Keratinocyte (primary cell): ENCODE results near the gene EIF4G2. TPM values are rescaled to one million over a fixed set of nuclear protein-coding genes. Genes with fewer than 3 reads are reported as not detected.

ENCODE experiments used
- DNase-seq: peaks from one replicate; pipeline ENCODE4 v3.0.0-alpha.2; 2011; ENCODE audit warnings: low read depth, missing footprints, low spot score
- FAIRE-seq: peaks from 2 replicates; lab custom pipeline; 2011; peaks lifted over from hg19 to GRCh38; lab: Jason Lieb, UNC
- H2AFZ ChIP-seq: 2 replicates; pipeline ENCODE4 v1.6.0; 2012; ENCODE audit warnings: low read length, control low read depth, inconsistent platforms; ENCODE audit not compliant: control insufficient read depth
- H3K27ac ChIP-seq: 2 replicates; pipeline ENCODE4 v1.5.1; 2011; ENCODE audit warnings: low read length; ENCODE audit not compliant: control insufficient read depth, insufficient read depth
- H3K27me3 ChIP-seq: 3 replicates; pipeline ENCODE4 v1.6.0; 2011; ENCODE audit warnings: low read length; ENCODE audit not compliant: control insufficient read depth, insufficient read depth; ENCODE audit errors: extremely low read depth
- H3K36me3 ChIP-seq, 2 experiments: 2 replicates in 1 of 2; 3 replicates in 1 of 2; pipeline ENCODE4 v1.5.1; 2011; ENCODE audit warnings: low read length in 2 of 2, mild to moderate bottlenecking in 1 of 2; ENCODE audit not compliant: control insufficient read depth in 2 of 2, insufficient read depth in 2 of 2; ENCODE audit errors: extremely low read depth in 1 of 2
- H3K4me1 ChIP-seq: 3 replicates; pipeline ENCODE4 v1.5.1; 2011; ENCODE audit warnings: low read length; ENCODE audit not compliant: control insufficient read depth, insufficient read depth; ENCODE audit errors: extremely low read depth
- H3K4me2 ChIP-seq: 3 replicates; pipeline ENCODE4 v1.6.0; 2011; ENCODE audit warnings: low read depth, low read length; ENCODE audit not compliant: control insufficient read depth, insufficient read depth; ENCODE audit errors: extremely low read depth
- H3K4me3 ChIP-seq, 3 experiments: fragments of 200-600 bp in 1 of 3; sonication (generic) in 1 of 3; 2 replicates in 2 of 3; 3 replicates in 1 of 3; pipeline ENCODE4 v1.5.1; 2011 to 2016; ENCODE audit warnings: low read length in 3 of 3, mild to moderate bottlenecking in 3 of 3, control low read depth in 2 of 3, inconsistent platforms in 1 of 3, low read depth in 1 of 3, mixed read lengths in 1 of 3, mixed run types in 1 of 3, moderate library complexity in 1 of 3; ENCODE audit not compliant: control insufficient read depth in 2 of 3, insufficient read depth in 2 of 3; ENCODE audit errors: extremely low read depth in 1 of 3
- H3K79me2 ChIP-seq: 2 replicates; pipeline ENCODE4 v1.6.0; 2012; ENCODE audit warnings: low read length; ENCODE audit not compliant: control insufficient read depth, insufficient read depth
- H3K9ac ChIP-seq: 3 replicates; pipeline ENCODE4 v1.6.0; 2011; ENCODE audit warnings: low read length; ENCODE audit not compliant: control insufficient read depth, insufficient read depth; ENCODE audit errors: extremely low read depth
- H3K9me1 ChIP-seq: 3 replicates; pipeline ENCODE4 v1.6.0; 2011; ENCODE audit warnings: low read length; ENCODE audit not compliant: control insufficient read depth, insufficient read depth; ENCODE audit errors: extremely low read depth
- H3K9me3 ChIP-seq: 2 replicates; pipeline ENCODE4 v1.5.1; 2012; ENCODE audit warnings: low read depth, low read length; ENCODE audit not compliant: control insufficient read depth
- H4K20me1 ChIP-seq: 3 replicates; pipeline ENCODE4 v1.6.0; 2011; ENCODE audit warnings: low read length; ENCODE audit not compliant: control insufficient read depth, insufficient read depth; ENCODE audit errors: extremely low read depth
- EZH2 ChIP-seq: IDR thresholded peaks from one replicate; pipeline ENCODE4 v1.6.1; 2012; ENCODE audit warnings: inconsistent platforms, mild to moderate bottlenecking, low read length, moderate library complexity
- dilution Hi-C: fragments of 300-500 bp; cut with MboI; formaldehyde crosslinking; loops from one replicate; pipeline ENCODE4 v1.7.0; 2020; ENCODE audit warnings: low sequenced_read_pairs; ENCODE audit not compliant: extremely low pct_ligation_motif_present
- polyA plus RNA-seq, 5 experiments: library from polyadenylated mRNA; depleted of rRNA in 3 of 5; stranded (reverse) in 3 of 5; stranded (forward) in 1 of 5; unstranded in 1 of 5; fragments of >200 nt; gene quantifications; 1 replicate in 1 of 5; 2 replicates in 3 of 5; 3 replicates in 1 of 5; pipeline versions ENCODE4 v1.2.1 to v1.2.3, GENCODE V29; 2011 to 2012; ENCODE audit warnings: missing spikeins in 2 of 5, low read depth in 1 of 5, low replicate concordance in 1 of 5
- TF ChIP-seq, protein P1 (sequence below), 3 experiments: IDR thresholded peaks in 1 of 3; conservative IDR thresholded peaks in 1 of 3; optimal IDR thresholded peaks in 1 of 3; 2 replicates in 2 of 3; 3 replicates in 1 of 3; pipeline versions ENCODE3 to v1.5.1; 2011; ENCODE audit warnings: low read length in 3 of 3, mild to moderate bottlenecking in 3 of 3, moderate library complexity in 2 of 3, control low read depth in 1 of 3, inconsistent platforms in 1 of 3; ENCODE audit not compliant: insufficient read depth in 2 of 3; ENCODE audit errors: extremely low read depth in 1 of 3

The EIF4G2 gene
- polyA plus RNA-seq, 1 donor (not counting 4 experiments of a cell fraction or from before 2014, with no cell fraction given), result 643 TPM

DNA sequence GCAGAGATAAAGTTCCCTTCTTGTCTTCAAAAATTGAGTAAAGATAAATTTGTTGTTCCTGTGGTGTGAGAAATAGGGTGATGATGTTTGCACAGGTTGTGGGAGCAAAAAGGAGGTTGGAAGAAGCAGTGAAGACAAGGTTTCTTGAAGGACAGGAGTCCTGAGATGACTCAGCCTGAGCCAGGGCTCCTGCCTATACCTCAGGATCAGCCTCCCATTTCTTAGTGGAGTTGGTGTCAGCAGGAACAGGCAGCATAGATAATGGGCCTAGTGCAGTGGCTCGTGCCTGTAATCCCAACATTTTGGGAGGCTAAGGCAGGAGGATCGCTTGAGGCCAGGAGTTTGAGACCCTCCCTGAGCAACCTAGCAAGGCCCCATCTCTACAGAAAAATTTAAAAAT lies 28.7 kb downstream of the EIF4G2 start:
- Histone ChIP-seq H3K9me3 (no peaks in the 10 kb centered on the region), H3K36me3 (peaks cover 5 to 15% of the 10 kb centered on the region in 2 experiments), H3K9me1 (no peaks in the 10 kb centered on the region), H2AFZ (no peak overlapping the region), H3K4me2 (no peak overlapping the region), H3K9ac (no peak overlapping the region), H3K27me3 (no peaks in the 10 kb centered on the region), H4K20me1 (no peaks in the 10 kb centered on the region), H3K27ac (no peak overlapping the region), H3K4me1 (no peaks in the 10 kb centered on the region), H3K79me2 (no peaks in the 10 kb centered on the region), H3K4me3 (no peak overlapping the region)
- dilution Hi-C loops, result no loop called here
- FAIRE-seq, result no peak
- no peak for TF ChIP-seq EZH2
- TF ChIP-seq, protein P1, sequence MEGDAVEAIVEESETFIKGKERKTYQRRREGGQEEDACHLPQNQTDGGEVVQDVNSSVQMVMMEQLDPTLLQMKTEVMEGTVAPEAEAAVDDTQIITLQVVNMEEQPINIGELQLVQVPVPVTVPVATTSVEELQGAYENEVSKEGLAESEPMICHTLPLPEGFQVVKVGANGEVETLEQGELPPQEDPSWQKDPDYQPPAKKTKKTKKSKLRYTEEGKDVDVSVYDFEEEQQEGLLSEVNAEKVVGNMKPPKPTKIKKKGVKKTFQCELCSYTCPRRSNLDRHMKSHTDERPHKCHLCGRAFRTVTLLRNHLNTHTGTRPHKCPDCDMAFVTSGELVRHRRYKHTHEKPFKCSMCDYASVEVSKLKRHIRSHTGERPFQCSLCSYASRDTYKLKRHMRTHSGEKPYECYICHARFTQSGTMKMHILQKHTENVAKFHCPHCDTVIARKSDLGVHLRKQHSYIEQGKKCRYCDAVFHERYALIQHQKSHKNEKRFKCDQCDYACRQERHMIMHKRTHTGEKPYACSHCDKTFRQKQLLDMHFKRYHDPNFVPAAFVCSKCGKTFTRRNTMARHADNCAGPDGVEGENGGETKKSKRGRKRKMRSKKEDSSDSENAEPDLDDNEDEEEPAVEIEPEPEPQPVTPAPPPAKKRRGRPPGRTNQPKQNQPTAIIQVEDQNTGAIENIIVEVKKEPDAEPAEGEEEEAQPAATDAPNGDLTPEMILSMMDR (optimal IDR thresholded peaks at IDR 0.05 in 1 of 3, IDR thresholded peaks at IDR 0.05 in 1 of 3, conservative IDR thresholded peaks at IDR 0.05 in 1 of 3; ENCODE audit: extremely low read depth in 1 of 3, insufficient read depth in 2 of 3, low read length in 3 of 3), result no peak
- no peak for DNase-seq

DNA sequence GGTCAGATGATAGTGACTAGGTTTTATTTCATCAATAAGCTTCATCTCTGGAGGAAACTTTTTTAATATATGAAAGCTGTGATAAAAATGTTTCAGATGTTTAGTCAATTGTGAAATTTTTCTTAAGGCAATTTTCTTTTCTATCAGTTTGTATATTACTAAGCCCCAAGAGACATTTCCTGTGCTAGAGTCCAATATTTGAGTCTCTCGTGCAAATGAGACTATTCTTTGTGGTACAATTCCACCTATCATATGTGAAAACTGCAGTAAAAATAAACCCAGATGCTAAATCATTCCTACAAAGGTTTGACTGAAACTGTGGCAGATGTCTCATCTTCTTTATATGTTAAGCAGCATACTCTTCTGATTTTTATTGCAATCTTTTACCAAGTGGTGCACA lies 29.6 kb downstream of the EIF4G2 start:
- Histone ChIP-seq H3K9ac (no peak overlapping the region), H3K9me1 (no peaks in the 10 kb centered on the region), H3K79me2 (no peaks in the 10 kb centered on the region), H3K27ac (no peak overlapping the region), H3K36me3 (peaks cover 9 to 24% of the 10 kb centered on the region in 2 experiments), H3K4me2 (no peak overlapping the region), H3K9me3 (no peaks in the 10 kb centered on the region), H3K27me3 (no peaks in the 10 kb centered on the region), H3K4me1 (no peaks in the 10 kb centered on the region), H2AFZ (no peak overlapping the region), H4K20me1 (no peaks in the 10 kb centered on the region), H3K4me3 (no peak overlapping the region)
- DNase-seq (no peak), FAIRE-seq (no peak)
- TF ChIP-seq EZH2, result no peak
- TF ChIP-seq, protein P1 (optimal IDR thresholded peaks at IDR 0.05 in 1 of 3, IDR thresholded peaks at IDR 0.05 in 1 of 3, conservative IDR thresholded peaks at IDR 0.05 in 1 of 3; ENCODE audit: extremely low read depth in 1 of 3, insufficient read depth in 2 of 3, low read length in 3 of 3), result no peak
- dilution Hi-C loops, result no loop called here
